A673 (cell line): ENCODE results near the gene CORO1A. TPM values are rescaled to one million over a fixed set of nuclear protein-coding genes. Genes with fewer than 3 reads are reported as not detected.
"Not testable (repeated sequence)": the region's sequence is repeated elsewhere in the genome, so short reads cannot be mapped to it uniquely, and the experiment has no call there.

Experiments used
- BruUV-seq: library from RNA; stranded (reverse); fragments of 400-500 nt; replicated peaks from 2 replicates; lab custom pipeline; 2021; lab: Mats Ljungman, UMichigan
- CTCF ChIA-PET: fragments of 300-600 bp; sonication (Branson Sonifier 250); formaldehyde crosslinking; loops from one replicate; lab custom pipeline; 2022; ENCODE audit warnings: antibody characterized with exemption; lab: Charles Lee
- POLR2A ChIA-PET: fragments of 300-600 bp; sonication (Branson Sonifier 250); formaldehyde crosslinking; loops from one replicate; lab custom pipeline; 2022; ENCODE audit warnings: antibody characterized with exemption; ENCODE audit not compliant: low non-redundant PET; lab: Charles Lee
- DNase-seq: peaks from one replicate; pipeline ENCODE4 v3.0.0-alpha.2; 2015; ENCODE audit warnings: low spot score
- H3K27ac ChIP-seq: fragments of 200-600 bp; sonication (generic); 2 replicates; pipeline ENCODE4 v1.5.1; 2016; ENCODE audit warnings: mixed run types, low read depth, mild to moderate bottlenecking, mixed read lengths, antibody characterized with exemption, low read length; ENCODE audit not compliant: poor library complexity, severe bottlenecking
- H3K27me3 ChIP-seq: fragments of 200-600 bp; sonication (generic); replicated peaks from 2 replicates; pipeline ENCODE4 v1.6.1; 2017; ENCODE audit warnings: mixed run types, low read depth, mild to moderate bottlenecking, mixed read lengths, antibody characterized with exemption, low read length; ENCODE audit not compliant: insufficient read depth, poor library complexity
- H3K36me3 ChIP-seq: fragments of 200-600 bp; sonication (generic); 2 replicates; pipeline ENCODE4 v1.6.1; 2016; ENCODE audit warnings: mixed run types, mild to moderate bottlenecking, mixed read lengths, antibody characterized with exemption, low read length; ENCODE audit not compliant: insufficient read depth, poor library complexity, severe bottlenecking
- H3K4me1 ChIP-seq: fragments of 200-600 bp; sonication (generic); 2 replicates; pipeline ENCODE4 v1.6.1; 2017; ENCODE audit warnings: mixed run types, mild to moderate bottlenecking, mixed read lengths, antibody characterized with exemption, low read length; ENCODE audit not compliant: insufficient read depth, poor library complexity, severe bottlenecking
- H3K4me3 ChIP-seq: fragments of 200-600 bp; sonication (generic); 2 replicates; pipeline ENCODE4 v1.5.1; 2016; ENCODE audit warnings: low read depth, mixed run types, mild to moderate bottlenecking, mixed read lengths, low read length; ENCODE audit not compliant: poor library complexity, severe bottlenecking
- H3K9me3 ChIP-seq: fragments of 200-600 bp; sonication (generic); 2 replicates; pipeline ENCODE4 v1.6.1; 2016; ENCODE audit warnings: mixed run types, low read depth, mild to moderate bottlenecking, mixed read lengths, antibody characterized with exemption, low read length; ENCODE audit not compliant: poor library complexity, severe bottlenecking
- intact Hi-C: fragments of 100-400 bp; cut with micrococcal nuclease; formaldehyde crosslinking; loops from one replicate; pipeline ENCODE4 v1.10.0; 2022; ENCODE audit not compliant: unreplicated experiment
- total RNA-seq: library from RNA; stranded (reverse); gene quantifications from 2 replicates; pipeline ENCODE4 v1.2.3, GENCODE V29; 2021

The CORO1A gene
- total RNA-seq, 1 experiment from 2014 or later, result 4.6 TPM

GRCh38 chr16:30193615-30194014 is 10.2 kb downstream of the CORO1A start, which contains the start of the genes BOLA2B and SLX1A:
Gene BOLA2B, minus strand, starts transcription at chr16:30193666. Its CDS starts 71 bp downstream, at chr16:30193595.
Gene SLX1A, plus strand, starts transcription at chr16:30193875. Its CDS starts 210 bp downstream, at chr16:30194085.
- H3K9me3 ChIP-seq, H3K4me1 ChIP-seq, CTCF ChIA-PET, DNase-seq, H3K27ac ChIP-seq, POLR2A ChIA-PET, H3K27me3 ChIP-seq, BruUV-seq, H3K36me3 ChIP-seq, intact Hi-C loops: not testable (repeated sequence)
- H3K4me3 ChIP-seq, result peak within 1 kb of the TSS; percentile 25

DNA sequence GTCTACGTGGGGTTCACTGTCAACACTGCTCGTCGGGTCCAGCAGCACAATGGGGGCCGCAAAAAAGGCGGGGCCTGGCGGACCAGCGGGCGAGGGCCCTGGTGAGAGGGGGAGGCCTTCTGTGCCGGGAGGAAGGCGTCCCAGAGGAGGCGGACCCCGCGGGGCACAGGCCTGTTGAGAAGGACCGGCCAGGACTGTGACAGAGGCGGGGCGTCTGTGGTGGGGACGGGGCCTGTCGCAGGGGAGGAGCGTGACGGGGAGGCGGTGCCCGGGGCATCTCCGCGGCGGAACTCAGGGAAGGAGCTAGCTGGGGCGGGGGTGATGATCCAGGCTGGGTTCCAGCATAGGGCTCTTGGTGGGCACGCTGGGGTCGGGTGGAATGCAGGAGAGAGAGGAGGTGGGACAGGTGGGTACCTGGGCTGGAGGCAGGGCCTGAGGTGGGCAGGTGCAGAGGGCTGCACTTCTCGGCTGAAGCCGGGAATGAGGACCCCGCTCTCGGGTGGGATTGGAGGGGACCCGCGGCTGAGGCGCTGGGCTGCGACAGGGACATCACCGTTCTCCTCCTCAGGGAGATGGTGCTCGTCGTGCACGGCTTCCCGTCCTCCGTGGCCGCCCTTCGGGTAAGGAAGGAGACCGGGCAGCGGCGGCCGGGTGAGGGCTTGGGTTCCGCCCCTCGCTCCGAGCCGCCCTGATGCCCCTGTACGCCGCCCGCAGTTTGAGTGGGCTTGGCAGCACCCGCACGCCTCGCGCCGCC is 10.9 kb downstream of the CORO1A start:
- BruUV-seq, result TSS peak; percentile 94
- H3K4me1 ChIP-seq, POLR2A ChIA-PET, CTCF ChIA-PET, H3K36me3 ChIP-seq, DNase-seq, H3K9me3 ChIP-seq, H3K27me3 ChIP-seq, intact Hi-C loops, H3K27ac ChIP-seq: not testable (repeated sequence)
- peak overlapping the region; percentile 25 for H3K4me3 ChIP-seq

DNA sequence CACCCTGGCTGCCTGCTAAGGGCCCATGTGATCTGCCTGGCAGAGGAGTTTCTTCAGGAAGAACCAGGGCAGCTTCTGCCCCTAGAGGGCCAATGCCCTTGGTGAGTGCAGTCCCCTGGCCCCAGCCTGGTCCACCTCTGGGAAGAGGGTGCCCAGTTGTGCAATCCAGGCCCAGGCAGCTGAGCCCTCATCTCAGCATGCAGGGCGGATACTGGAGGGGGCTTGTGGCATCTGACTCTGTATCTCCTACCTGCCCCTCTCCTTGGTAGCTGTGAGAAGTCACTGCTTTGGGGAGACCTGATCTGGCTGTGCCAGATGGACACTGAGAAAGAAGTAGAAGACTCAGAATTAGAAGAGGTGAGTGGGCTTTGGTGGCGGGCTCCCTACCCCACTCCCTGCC is 13.6 kb downstream of the CORO1A start:
- CTCF ChIA-PET, DNase-seq, H3K4me1 ChIP-seq, H3K4me3 ChIP-seq, intact Hi-C loops, H3K27me3 ChIP-seq, H3K9me3 ChIP-seq, POLR2A ChIA-PET, H3K36me3 ChIP-seq, BruUV-seq, H3K27ac ChIP-seq: not testable (repeated sequence)

GRCh38 chr16:30199049-30199448 is 15.6 kb downstream of the CORO1A start, which contains the start of gene SULT1A3:
Gene SULT1A3, plus strand, starts transcription at chr16:30199255. Its CDS starts 1,474 bp downstream, at chr16:30200729.
- H3K9me3 ChIP-seq, DNase-seq, H3K4me3 ChIP-seq, CTCF ChIA-PET, H3K4me1 ChIP-seq, POLR2A ChIA-PET, intact Hi-C loops, BruUV-seq, H3K27me3 ChIP-seq, H3K36me3 ChIP-seq, H3K27ac ChIP-seq: not testable (repeated sequence)

DNA sequence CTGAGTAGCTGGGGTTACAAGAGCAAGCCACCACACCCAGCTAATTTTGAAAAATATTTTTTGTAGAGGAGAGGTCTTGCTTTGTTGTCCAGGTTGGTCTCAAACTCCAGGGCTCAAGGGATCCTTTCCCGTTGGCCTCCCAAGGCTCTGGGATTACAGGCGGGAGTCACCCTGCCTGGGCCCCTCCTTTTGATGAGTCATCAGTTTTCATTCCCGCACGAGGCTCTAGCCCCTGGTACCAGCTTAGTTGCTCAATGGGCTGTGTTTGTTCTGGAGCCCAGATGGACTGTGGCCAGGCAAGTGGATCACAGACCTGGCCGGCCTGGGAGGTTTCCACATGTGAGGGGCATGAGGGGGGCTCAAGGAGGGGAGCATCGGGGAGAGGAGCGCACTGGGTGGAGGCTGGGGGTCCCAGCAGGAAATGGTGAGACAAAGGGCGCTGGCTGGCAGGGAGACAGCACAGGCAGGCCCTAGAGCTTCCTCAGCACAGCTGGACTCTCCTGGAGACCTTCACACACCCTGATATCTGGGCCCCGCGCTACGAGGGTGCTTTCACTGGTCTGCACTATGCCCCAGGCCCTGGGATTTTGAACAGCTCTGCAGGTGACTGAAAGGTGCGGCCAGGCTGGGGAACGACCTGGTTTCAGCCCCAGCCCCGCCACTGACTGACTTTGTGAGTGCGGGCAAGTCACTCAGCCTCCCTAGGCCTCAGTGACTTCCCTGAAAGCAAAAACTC is 16.4 kb downstream of the CORO1A start:
- intact Hi-C loops, BruUV-seq, H3K36me3 ChIP-seq, H3K4me3 ChIP-seq, H3K4me1 ChIP-seq, POLR2A ChIA-PET, DNase-seq, H3K27ac ChIP-seq, CTCF ChIA-PET, H3K9me3 ChIP-seq, H3K27me3 ChIP-seq: not testable (repeated sequence)

DNA sequence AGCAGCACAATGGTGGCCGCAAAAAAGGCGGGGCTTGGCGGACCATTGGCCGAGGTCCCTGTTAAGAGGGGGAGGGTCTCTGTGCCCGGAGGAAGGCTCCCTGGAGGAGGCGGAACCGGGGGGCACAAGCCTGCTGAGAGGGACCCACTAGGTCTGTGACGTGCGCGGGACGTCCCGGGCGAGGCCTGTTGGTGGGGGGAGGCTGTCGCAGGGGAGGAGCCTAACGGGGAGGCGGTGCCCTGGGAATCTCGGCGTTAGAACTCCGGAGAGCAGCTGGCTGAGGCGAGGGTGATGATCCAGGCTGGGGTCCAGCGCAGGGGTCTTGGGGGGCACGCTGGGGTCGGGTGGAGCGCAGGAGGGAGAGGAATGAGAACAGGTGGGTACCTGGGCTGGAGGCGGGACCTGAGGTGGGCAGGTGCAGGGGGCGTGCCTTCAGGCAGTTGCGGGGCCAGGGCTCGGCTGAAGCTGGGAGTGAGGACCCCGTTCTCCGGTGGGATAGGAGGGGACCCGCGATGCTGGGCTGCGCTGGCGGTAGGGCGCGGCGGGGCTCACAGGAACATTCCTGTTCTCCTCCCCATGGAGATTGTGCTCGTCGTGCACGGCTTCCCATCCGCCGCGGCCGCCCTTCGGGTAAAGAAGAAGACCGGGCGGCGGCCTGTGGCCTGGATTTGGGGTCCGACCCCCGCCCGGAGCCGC is 22.3 kb downstream of the CORO1A start:
- H3K4me1 ChIP-seq, BruUV-seq, POLR2A ChIA-PET, DNase-seq, intact Hi-C loops, CTCF ChIA-PET, H3K9me3 ChIP-seq, H3K27ac ChIP-seq, H3K36me3 ChIP-seq, H3K27me3 ChIP-seq: not testable (repeated sequence)
- H3K4me3 ChIP-seq, result peak overlapping the region; percentile 34

DNA sequence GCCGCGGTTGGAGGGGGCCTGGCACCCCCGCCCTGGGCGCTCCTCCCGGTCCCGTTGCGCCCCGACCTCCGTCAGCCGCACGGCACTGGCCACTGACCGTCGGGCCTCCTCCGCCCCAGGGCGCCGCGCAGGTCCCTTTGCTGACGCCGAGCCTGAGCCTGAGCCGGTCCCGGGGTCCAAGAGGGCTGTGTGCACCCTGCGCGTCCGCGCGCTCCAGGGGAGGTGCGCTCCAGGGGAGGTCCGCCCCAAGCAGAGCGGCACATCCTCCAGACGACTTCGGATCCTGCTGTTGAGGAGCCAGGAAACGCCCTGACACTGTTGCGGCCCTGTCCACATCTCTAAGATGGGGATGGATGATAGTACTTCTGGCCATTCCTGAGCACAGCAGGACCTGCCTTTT is 22.9 kb downstream of the CORO1A start:
- H3K27me3 ChIP-seq, H3K9me3 ChIP-seq, H3K36me3 ChIP-seq, intact Hi-C loops, BruUV-seq, H3K4me1 ChIP-seq, CTCF ChIA-PET, H3K27ac ChIP-seq, POLR2A ChIA-PET, DNase-seq: not testable (repeated sequence)
- H3K4me3 ChIP-seq, result peak overlapping the region; percentile 34
